ENCODE data around the gene MICAL2. TPM values are rescaled to one million over a fixed set of nuclear protein-coding genes. Genes with fewer than 3 reads are reported as not detected.

Gene MICAL2
- total RNA-seq, 2 donors from 2014 or later: 1.5 to 1.9 TPM

DNA sequence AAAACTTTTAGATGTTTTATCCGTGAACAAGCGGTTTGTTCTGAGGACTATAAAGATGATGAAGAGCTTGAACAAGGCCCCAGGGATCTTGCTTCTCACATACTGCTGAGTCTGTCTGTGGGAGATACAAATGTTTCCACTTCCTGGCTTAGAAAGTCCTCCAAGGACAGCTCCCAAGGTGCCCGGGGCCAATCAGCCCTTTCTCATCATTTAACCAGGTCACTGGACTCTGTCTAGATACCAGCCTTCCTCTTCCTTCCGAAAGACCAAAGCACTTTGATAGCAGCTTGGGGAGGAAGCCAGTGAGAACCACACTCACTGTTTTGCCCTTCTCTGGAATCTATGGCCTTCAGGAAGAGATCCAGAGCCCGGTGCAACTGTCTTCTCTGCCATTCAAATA lies 4.3 kb upstream of the MICAL2 start:
- DNase-seq: no peak
- H3K27me3 Mint-ChIP-seq (ENCODE audit: insufficient read depth): peaks cover 74% of the 10 kb centered on the region
- H3K27ac ChIP-seq (ENCODE audit: low read depth, low read length): no peak overlapping the region
- TF ChIP-seq CTCF (conservative IDR thresholded peaks at IDR 0.05): no peak
- H3K4me1 ChIP-seq (ENCODE audit: control insufficient read depth, insufficient read depth, low read length): no peaks in the 10 kb centered on the region
- H3K4me1 Mint-ChIP-seq: peaks cover 17% of the 10 kb centered on the region
- H3K36me3 ChIP-seq (ENCODE audit: control insufficient read depth, insufficient read depth, low read length): no peaks in the 10 kb centered on the region
- no peak overlapping the region for H3K27ac Mint-ChIP-seq
- H3K36me3 Mint-ChIP-seq (ENCODE audit: low read depth): no peaks in the 10 kb centered on the region
- no peaks in the 10 kb centered on the region for H3K9me3 Mint-ChIP-seq
- peaks cover 59% of the 10 kb centered on the region for H3K27me3 ChIP-seq (ENCODE audit: control insufficient read depth, insufficient read depth, low read length, poor library complexity, severe bottlenecking)
- no peak overlapping the region for H3K4me3 Mint-ChIP-seq
- no peak overlapping the region for H3K9ac ChIP-seq (ENCODE audit: extremely low read depth, low read length, poor library complexity, severe bottlenecking)
- H3K9me3 ChIP-seq (ENCODE audit: control insufficient read depth, low read length): no peaks in the 10 kb centered on the region
- 94 to 95% methylated on average over 5 of the region's 5 CpGs for WGBS, 2 experiments (ENCODE audit: insufficient coverage in 1 of 2, insufficient read length in 1 of 2)
- no peak overlapping the region for H3K4me3 ChIP-seq (ENCODE audit: low read length)

DNA sequence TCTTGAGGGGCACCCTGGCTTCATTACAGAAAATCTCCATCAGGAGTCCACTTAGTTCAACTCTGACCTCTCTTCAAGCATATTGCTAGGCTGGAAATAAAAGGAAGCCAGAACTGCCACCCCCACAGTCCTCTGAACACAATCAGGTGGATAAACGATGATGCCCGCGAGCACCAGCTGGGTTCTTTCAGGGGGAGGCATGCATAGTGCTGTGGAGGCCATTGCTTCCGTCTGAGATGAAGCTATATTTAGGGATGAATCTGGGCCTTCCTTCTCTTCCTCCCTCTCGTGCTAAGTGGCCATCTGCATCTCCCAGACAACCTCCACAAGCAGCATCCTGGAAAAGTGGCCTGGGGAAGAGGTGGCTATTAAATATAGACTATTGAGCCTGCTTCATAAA lies 3.9 kb upstream of the MICAL2 start:
- no peaks in the 10 kb centered on the region for H3K36me3 Mint-ChIP-seq (ENCODE audit: low read depth)
- peaks cover 62% of the 10 kb centered on the region for H3K27me3 ChIP-seq (ENCODE audit: control insufficient read depth, insufficient read depth, low read length, poor library complexity, severe bottlenecking)
- H3K9me3 Mint-ChIP-seq: no peaks in the 10 kb centered on the region
- H3K9ac ChIP-seq (ENCODE audit: extremely low read depth, low read length, poor library complexity, severe bottlenecking): no peak overlapping the region
- 98 to 100% methylated on average over 4 of the region's 5 CpGs for WGBS, 2 experiments (ENCODE audit: insufficient coverage in 1 of 2, insufficient read length in 1 of 2)
- H3K9me3 ChIP-seq (ENCODE audit: control insufficient read depth, low read length): no peaks in the 10 kb centered on the region
- no peak overlapping the region for H3K27ac Mint-ChIP-seq
- no peak overlapping the region for H3K4me3 ChIP-seq (ENCODE audit: low read length)
- H3K27ac ChIP-seq (ENCODE audit: low read depth, low read length): no peak overlapping the region
- no peak for TF ChIP-seq CTCF (conservative IDR thresholded peaks at IDR 0.05)
- no peak overlapping the region for H3K4me3 Mint-ChIP-seq
- no peaks in the 10 kb centered on the region for H3K36me3 ChIP-seq (ENCODE audit: control insufficient read depth, insufficient read depth, low read length)
- peaks cover 78% of the 10 kb centered on the region for H3K27me3 Mint-ChIP-seq (ENCODE audit: insufficient read depth)
- no peaks in the 10 kb centered on the region for H3K4me1 ChIP-seq (ENCODE audit: control insufficient read depth, insufficient read depth, low read length)
- DNase-seq: no peak
- peaks cover 14% of the 10 kb centered on the region for H3K4me1 Mint-ChIP-seq

GRCh38 chr11:12108875-12109453 lies 1.4 kb upstream of the MICAL2 start:
- Histone ChIP-seq H3K9me3 (ENCODE audit: control insufficient read depth, low read length) (no peaks in the 10 kb centered on the region), H3K4me3 (ENCODE audit: low read length) (no peak overlapping the region), H3K27me3 (ENCODE audit: control insufficient read depth, insufficient read depth, low read length, poor library complexity, severe bottlenecking) (peaks cover 79% of the 10 kb centered on the region), H3K4me1 (ENCODE audit: control insufficient read depth, insufficient read depth, low read length) (no peaks in the 10 kb centered on the region), H3K36me3 (ENCODE audit: control insufficient read depth, insufficient read depth, low read length) (no peaks in the 10 kb centered on the region), H3K9ac (ENCODE audit: extremely low read depth, low read length, poor library complexity, severe bottlenecking) (no peak overlapping the region), H3K27ac (ENCODE audit: low read depth, low read length) (no peak overlapping the region)
- WGBS, 2 experiments (ENCODE audit: insufficient coverage in 1 of 2, insufficient read length in 1 of 2): 91 to 100% methylated on average over 1 to 2 of the region's 2 CpGs
- H3K4me3 Mint-ChIP-seq: no peak overlapping the region
- H3K36me3 Mint-ChIP-seq (ENCODE audit: low read depth): no peaks in the 10 kb centered on the region
- H3K9me3 Mint-ChIP-seq: no peaks in the 10 kb centered on the region
- H3K4me1 Mint-ChIP-seq: peaks cover 6% of the 10 kb centered on the region
- no peak overlapping the region for H3K27ac Mint-ChIP-seq
- no peak for DNase-seq
- TF ChIP-seq CTCF (conservative IDR thresholded peaks at IDR 0.05): no peak
- H3K27me3 Mint-ChIP-seq (ENCODE audit: insufficient read depth): peaks cover 83% of the 10 kb centered on the region
